A549 (cell line): ENCODE data around the gene HGF.

Source experiments
- POLR2A ChIP-seq: IDR thresholded peaks from 2 replicates; pipeline ENCODE4 v1.6.1; 2012; ENCODE audit warnings: mild to moderate bottlenecking, low read length
- RCOR1 ChIP-seq: fragments of 150-350 bp; IDR thresholded peaks from 2 replicates; pipeline ENCODE4 v1.6.1; 2014; ENCODE audit warnings: antibody characterized with exemption, low read length, low read depth
- SREBF2 ChIP-seq: fragments of 450-650 bp; IDR thresholded peaks from 2 replicates; pipeline ENCODE4 v1.6.1; 2014; ENCODE audit warnings: mild to moderate bottlenecking, moderate library complexity
- TP53 ChIP-seq: fragments of 250-450 bp; sonication (Bioruptor Pico); IDR thresholded peaks from 2 replicates; pipeline ENCODE4 v1.5.0; 2021; ENCODE audit warnings: mild to moderate bottlenecking, moderate library complexity
- ZFP36 ChIP-seq: fragments of 450-650 bp; IDR thresholded peaks from 2 replicates; pipeline ENCODE4 v1.6.1; 2014; ENCODE audit warnings: borderline replicate concordance; ENCODE audit not compliant: partially characterized antibody
- TF ChIP-seq, protein P1 (sequence below): fragments of >200 bp; sonication (Bioruptor Twin); formaldehyde crosslinking; IDR thresholded peaks from 3 replicates; pipeline ENCODE4 v1.5.1; 2016
- TF ChIP-seq, protein P2 (sequence below): fragments of 250-450 bp; sonication (Bioruptor Pico); IDR thresholded peaks from 2 replicates; pipeline ENCODE4 v1.5.0; 2020; ENCODE audit warnings: low read depth, mild to moderate bottlenecking, moderate library complexity

DNA sequence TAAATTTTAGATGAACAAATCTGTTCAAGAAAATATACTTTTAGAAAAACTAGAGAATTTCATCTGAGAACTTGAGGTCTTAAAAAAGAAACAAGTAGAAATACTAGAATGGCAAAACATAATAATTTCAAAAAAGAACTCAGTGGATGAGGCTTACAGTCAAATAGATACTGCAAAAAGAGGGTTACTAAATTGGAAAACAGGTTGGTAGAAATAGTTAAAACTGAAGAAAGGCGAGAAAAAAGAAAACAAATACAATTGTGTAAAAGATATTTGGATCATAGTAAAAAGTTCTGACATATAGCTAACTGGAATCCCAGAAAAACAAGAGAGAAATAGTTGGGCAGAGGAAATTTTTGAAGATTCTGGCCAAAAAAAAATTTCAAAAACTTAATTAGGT, 117.6 kb downstream of the HGF start:
- TF ChIP-seq RCOR1 (no peak), ZFP36 (no peak), SREBF2 (no peak), POLR2A (no peak), TP53 (no peak)
- TF ChIP-seq, protein P1, sequence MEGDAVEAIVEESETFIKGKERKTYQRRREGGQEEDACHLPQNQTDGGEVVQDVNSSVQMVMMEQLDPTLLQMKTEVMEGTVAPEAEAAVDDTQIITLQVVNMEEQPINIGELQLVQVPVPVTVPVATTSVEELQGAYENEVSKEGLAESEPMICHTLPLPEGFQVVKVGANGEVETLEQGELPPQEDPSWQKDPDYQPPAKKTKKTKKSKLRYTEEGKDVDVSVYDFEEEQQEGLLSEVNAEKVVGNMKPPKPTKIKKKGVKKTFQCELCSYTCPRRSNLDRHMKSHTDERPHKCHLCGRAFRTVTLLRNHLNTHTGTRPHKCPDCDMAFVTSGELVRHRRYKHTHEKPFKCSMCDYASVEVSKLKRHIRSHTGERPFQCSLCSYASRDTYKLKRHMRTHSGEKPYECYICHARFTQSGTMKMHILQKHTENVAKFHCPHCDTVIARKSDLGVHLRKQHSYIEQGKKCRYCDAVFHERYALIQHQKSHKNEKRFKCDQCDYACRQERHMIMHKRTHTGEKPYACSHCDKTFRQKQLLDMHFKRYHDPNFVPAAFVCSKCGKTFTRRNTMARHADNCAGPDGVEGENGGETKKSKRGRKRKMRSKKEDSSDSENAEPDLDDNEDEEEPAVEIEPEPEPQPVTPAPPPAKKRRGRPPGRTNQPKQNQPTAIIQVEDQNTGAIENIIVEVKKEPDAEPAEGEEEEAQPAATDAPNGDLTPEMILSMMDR: no peak
- TF ChIP-seq, protein P2, sequence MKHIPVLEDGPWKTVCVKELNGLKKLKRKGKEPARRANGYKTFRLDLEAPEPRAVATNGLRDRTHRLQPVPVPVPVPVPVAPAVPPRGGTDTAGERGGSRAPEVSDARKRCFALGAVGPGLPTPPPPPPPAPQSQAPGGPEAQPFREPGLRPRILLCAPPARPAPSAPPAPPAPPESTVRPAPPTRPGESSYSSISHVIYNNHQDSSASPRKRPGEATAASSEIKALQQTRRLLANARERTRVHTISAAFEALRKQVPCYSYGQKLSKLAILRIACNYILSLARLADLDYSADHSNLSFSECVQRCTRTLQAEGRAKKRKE (CRISPR knock-in tag): no peak
